ENCODE data around the gene EFHB.
"Not testable (repeated sequence)": the region's sequence is repeated elsewhere in the genome, so short reads cannot be mapped to it uniquely, and the experiment has no call there.

Gene EFHB

GRCh38 chr3:19931180-19931692 is 2.8 kb downstream of the EFHB start:
- DNase-seq: peak; percentile 62

- DNase-seq: no peak
Observed at GRCh38 chr3:19920401-19921080, 13.5 kb downstream of the EFHB start.

- no peak for DNase-seq
Observed at GRCh38 chr3:19917167-19917566, 16.9 kb downstream of the EFHB start.

- no peak for DNase-seq
Observed at GRCh38 chr3:19911452-19911851, 22.6 kb downstream of the EFHB start.

- DNase-seq: no peak
Observed at GRCh38 chr3:19907523-19907922, 26.5 kb downstream of the EFHB start.

GRCh38 chr3:19903649-19904048 is 30.4 kb downstream of the EFHB start:
- no peak for DNase-seq

- DNase-seq: no peak
Observed at GRCh38 chr3:19901918-19902317, 32.1 kb downstream of the EFHB start.

- no peak for DNase-seq
Observed at GRCh38 chr3:19901337-19901736, 32.7 kb downstream of the EFHB start.

- not testable (repeated sequence) for DNase-seq
Observed at GRCh38 chr3:19899833-19900232, 34.2 kb downstream of the EFHB start.

GRCh38 chr3:19899264-19899663 is 34.8 kb downstream of the EFHB start:
- DNase-seq: no peak

GRCh38 chr3:19898721-19899120 is 35.3 kb downstream of the EFHB start:
- no peak for DNase-seq

- DNase-seq: no peak
Observed at GRCh38 chr3:19891740-19892139, 42.3 kb downstream of the EFHB start.

GRCh38 chr3:19888428-19889152 is 45.4 kb downstream of the EFHB start:
- DNase-seq: no peak

- DNase-seq: not testable (repeated sequence)
Observed at GRCh38 chr3:19887122-19887521, 46.9 kb downstream of the EFHB start.

- no peak for DNase-seq
Observed at GRCh38 chr3:19886404-19886803, 47.6 kb downstream of the EFHB start.

- no peak for DNase-seq
Observed at GRCh38 chr3:19885468-19885867, 48.5 kb downstream of the EFHB start.

- no peak for DNase-seq
Observed at GRCh38 chr3:19881852-19882251, 52.2 kb downstream of the EFHB start.

GRCh38 chr3:19881036-19881435 is 53.0 kb downstream of the EFHB start:
- no peak for DNase-seq

- DNase-seq: no peak
Observed at GRCh38 chr3:19877656-19878055, 56.4 kb downstream of the EFHB start.

- DNase-seq: no peak
Observed at GRCh38 chr3:19866751-19867347, 67.2 kb downstream of the EFHB start.

- DNase-seq: not testable (repeated sequence)
Observed at GRCh38 chr3:19855318-19855717, 78.7 kb downstream of the EFHB start.

GRCh38 chr3:19846609-19847008 is 87.4 kb downstream of the EFHB start:
- not testable (repeated sequence) for DNase-seq

All from activated CD8-positive, alpha-beta memory T cell treated with anti-CD3 and anti-CD28 coated beads, Interleukin-2, amount 50 U/mL, for 48 hours (primary cell).